K562 (cell line): Measurements from ENCODE around the gene OPA3. TPM values are rescaled to one million over a fixed set of nuclear protein-coding genes. Genes with fewer than 3 reads are reported as not detected.

Experiments used
- CHD7 ChIP-seq: fragments of 200-600 bp; sonication (generic); IDR thresholded peaks from one replicate; pipeline ENCODE4 v1.6.1; 2012; ENCODE audit warnings: mild to moderate bottlenecking, low read depth, low read length, inconsistent platforms
- EGR1 ChIP-seq: fragments of 450-650 bp; conservative IDR thresholded peaks from 2 replicates; pipeline ENCODE4 v1.6.1; 2017; ENCODE audit warnings: mild to moderate bottlenecking
- FOXK2 ChIP-seq, 2 experiments: fragments of 450-650 bp; IDR thresholded peaks in 1 of 2; conservative IDR thresholded peaks in 1 of 2; 2 replicates each; pipeline ENCODE4 v1.6.1; 2016; ENCODE audit warnings: low read depth in 2 of 2, mild to moderate bottlenecking in 1 of 2
- HNRNPH1 ChIP-seq: fragments of 200-400 bp; formaldehyde crosslinking; optimal IDR thresholded peaks from 2 replicates; pipeline ENCODE3; 2017; ENCODE audit warnings: low read depth, mild to moderate bottlenecking, low read length, moderate library complexity
- IRF2 ChIP-seq: sonication (generic); formaldehyde crosslinking; IDR thresholded peaks from 2 replicates; pipeline ENCODE4 v1.8.1; 2022; ENCODE audit warnings: mild to moderate bottlenecking, missing genetic modification reagents
- MBD2 ChIP-seq: sonication (generic); IDR thresholded peaks from 2 replicates; pipeline ENCODE4 v1.6.1; 2016; ENCODE audit warnings: low read depth, borderline replicate concordance
- MEF2D ChIP-seq: conservative IDR thresholded peaks from 2 replicates; pipeline ENCODE4 v1.6.1; 2016; ENCODE audit warnings: low read depth, missing genetic modification characterization, missing compliant biosample characterization
- NCOA6 ChIP-seq: fragments of 450-650 bp; IDR thresholded peaks from 2 replicates; pipeline ENCODE4 v1.6.1; 2017; ENCODE audit warnings: mild to moderate bottlenecking
- TEAD2 ChIP-seq: fragments of 450-650 bp; IDR thresholded peaks from 2 replicates; pipeline ENCODE4 v1.6.1; 2016; ENCODE audit warnings: missing genetic modification characterization, control low read depth, missing compliant biosample characterization
- TSC22D4 ChIP-seq: fragments of 450-650 bp; IDR thresholded peaks from 2 replicates; pipeline ENCODE4 v1.6.1; 2016; ENCODE audit warnings: missing genetic modification characterization, missing biosample characterization, control low read depth
- YY1 ChIP-seq, 3 experiments: IDR thresholded peaks; 2 replicates each; pipeline ENCODE4 v1.6.1; 2011; ENCODE audit warnings: low read length in 2 of 3, mild to moderate bottlenecking in 2 of 3, moderate library complexity in 2 of 3, borderline replicate concordance in 1 of 3, control low read depth in 1 of 3, low read depth in 1 of 3; ENCODE audit not compliant: insufficient read depth in 3 of 3, insufficient replicate concordance in 2 of 3, control insufficient read depth in 1 of 3, insufficient read length in 1 of 3; ENCODE audit errors: extremely low read depth in 1 of 3
- ZBTB17 ChIP-seq: fragments of 450-650 bp; formaldehyde crosslinking; IDR thresholded peaks from 2 replicates; pipeline ENCODE4 v1.4.0; 2020; ENCODE audit warnings: mild to moderate bottlenecking
- ZNF561 ChIP-seq: fragments of 450-650 bp; formaldehyde crosslinking; conservative IDR thresholded peaks from 2 replicates; pipeline ENCODE4 v1.4.0; 2020; ENCODE audit warnings: mild to moderate bottlenecking, moderate library complexity
- polyA plus RNA-seq, 8 experiments: library from polyadenylated mRNA; depleted of rRNA in 4 of 8; stranded (reverse) in 5 of 8; unstranded in 3 of 8; fragments of >200 nt; fragmentation: Nextera tagmentation in 2 of 8; fragmentation: Illumina TruSeq in 1 of 8; extraction: Ambion mirVana in 2 of 8; extraction: Trizol in 1 of 8; gene quantifications; 2 replicates each; pipeline versions ENCODE4 v1.2.1 to v1.2.3, GENCODE V29; 2011 to 2014; ENCODE audit warnings: inconsistent platforms in 1 of 8, missing spikeins in 1 of 8
- total RNA-seq, 7 experiments: library from RNA; depleted of rRNA in 6 of 7; stranded (reverse); fragments of >200 nt in 6 of 7; fragmentation: Illumina TruSeq in 2 of 7; extraction: Trizol in 2 of 7; gene quantifications; 2 replicates each; pipeline versions ENCODE4 v1.2.1 to v1.2.3, GENCODE V29; 2011 to 2021; ENCODE audit warnings: low replicate concordance in 1 of 7
- TF ChIP-seq, protein P1 (sequence below): fragments of 450-650 bp; IDR thresholded peaks from 2 replicates; pipeline ENCODE4 v1.6.1; 2016; ENCODE audit warnings: borderline replicate concordance

Gene OPA3
- total and polyA plus RNA-seq, 9 of the 15 experiments (the other 6 are each of a cell fraction or from before 2014, with no cell fraction given) = 1.4 to 18.8 (median 9.0) TPM

- TF ChIP-seq CHD7 (no peak), MEF2D (tag) (peak; percentile 67), IRF2 (no peak), TEAD2 (tag) (0 out of 2 replicates have a peak, but pooled peaks have one; percentile 33), NCOA6 (no peak), TSC22D4 (no peak), MBD2 (0 out of 2 replicates have a peak, but pooled peaks have one; percentile 31), ZBTB17 (CRISPR knock-in tag) (peak; percentile 41; the same call in 1 of the 2 replicates), HNRNPH1 (no peak), FOXK2 (conservative IDR thresholded peaks at IDR 0.05 in 1 of 2, IDR thresholded peaks at IDR 0.05 in 1 of 2; ENCODE audit: low read depth in 2 of 2) (peak; percentile 57 to 85; a peak in 2 of 4 replicates), ZNF561 (CRISPR knock-in tag) (no peak), EGR1 (peak; percentile 76), YY1 (IDR thresholded peaks at IDR 0.05; ENCODE audit: borderline replicate concordance in 1 of 3, control insufficient read depth in 1 of 3, extremely low read depth in 1 of 3, insufficient read depth in 3 of 3, insufficient read length in 1 of 3, insufficient replicate concordance in 2 of 3, low read depth in 1 of 3, low read length in 2 of 3) (peak in 1 of 3 experiments; percentile 48)
- TF ChIP-seq, protein P1, sequence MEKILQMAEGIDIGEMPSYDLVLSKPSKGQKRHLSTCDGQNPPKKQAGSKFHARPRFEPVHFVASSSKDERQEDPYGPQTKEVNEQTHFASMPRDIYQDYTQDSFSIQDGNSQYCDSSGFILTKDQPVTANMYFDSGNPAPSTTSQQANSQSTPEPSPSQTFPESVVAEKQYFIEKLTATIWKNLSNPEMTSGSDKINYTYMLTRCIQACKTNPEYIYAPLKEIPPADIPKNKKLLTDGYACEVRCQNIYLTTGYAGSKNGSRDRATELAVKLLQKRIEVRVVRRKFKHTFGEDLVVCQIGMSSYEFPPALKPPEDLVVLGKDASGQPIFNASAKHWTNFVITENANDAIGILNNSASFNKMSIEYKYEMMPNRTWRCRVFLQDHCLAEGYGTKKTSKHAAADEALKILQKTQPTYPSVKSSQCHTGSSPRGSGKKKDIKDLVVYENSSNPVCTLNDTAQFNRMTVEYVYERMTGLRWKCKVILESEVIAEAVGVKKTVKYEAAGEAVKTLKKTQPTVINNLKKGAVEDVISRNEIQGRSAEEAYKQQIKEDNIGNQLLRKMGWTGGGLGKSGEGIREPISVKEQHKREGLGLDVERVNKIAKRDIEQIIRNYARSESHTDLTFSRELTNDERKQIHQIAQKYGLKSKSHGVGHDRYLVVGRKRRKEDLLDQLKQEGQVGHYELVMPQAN = no peak; the same call in 1 of the 2 replicates
Measured at GRCh38 chr19:45478454-45479238, 106.0 kb downstream of the OPA3 start (continued).
